Upper lobe of left lung (tissue), 4 donors: Measurements from ENCODE around the gene ATP2B2.

Experiments
- EP300 ChIP-seq, 4 donors: sonication (generic); formaldehyde crosslinking; IDR thresholded peaks; one replicate each; pipeline ENCODE4 v1.5.1; 2017; ENCODE audit warnings: antibody characterized with exemption in 4 of 4, control low read depth in 2 of 4
- POLR2A ChIP-seq, 4 donors: fragments of 450-650 bp; IDR thresholded peaks; one replicate each; pipeline ENCODE4 v1.5.1; 2016 to 2017; ENCODE audit warnings: antibody characterized with exemption in 4 of 4, mild to moderate bottlenecking in 2 of 4
- POLR2AphosphoS5 ChIP-seq, 2 donors: sonication (generic); formaldehyde crosslinking; IDR thresholded peaks; one replicate each; pipeline ENCODE4 v1.5.1; 2017; ENCODE audit warnings: antibody characterized with exemption in 2 of 2
- TF ChIP-seq, protein P1 (sequence below), 6 experiments: fragments of 450-650 bp in 4 of 6; fragments of 200-600 bp in 2 of 6; sonication (generic) in 2 of 6; IDR thresholded peaks; one replicate each; pipeline ENCODE4 v1.5.1; 2016 to 2019; ENCODE audit warnings: antibody characterized with exemption in 6 of 6

DNA sequence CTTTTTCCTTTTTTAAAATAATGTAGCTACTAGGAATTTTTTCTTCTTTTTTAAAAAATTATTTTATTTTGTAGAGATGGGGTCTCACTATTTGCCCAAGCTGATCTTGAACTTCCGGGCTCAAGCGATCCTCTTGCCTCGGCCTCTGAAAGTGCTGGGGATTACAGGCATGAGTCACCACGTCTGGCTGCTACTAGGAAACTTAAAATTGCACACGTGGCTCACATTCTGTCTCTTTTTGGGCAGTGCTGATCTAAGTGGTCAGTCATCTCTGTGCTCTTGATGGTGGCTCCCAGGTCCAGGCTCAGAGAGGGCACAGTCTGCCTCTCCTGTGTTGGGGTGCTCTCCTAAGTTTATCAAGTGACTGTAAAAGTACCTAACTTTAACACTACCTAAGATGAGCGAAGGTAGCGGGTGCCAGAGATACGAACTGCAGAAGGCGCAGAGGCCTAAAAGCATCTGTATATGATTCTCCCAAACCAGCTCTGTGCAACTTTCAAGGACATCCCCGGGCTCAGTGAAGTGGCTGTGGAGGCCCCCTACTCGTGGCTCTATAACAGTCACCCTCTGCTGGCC lies 131.6 kb downstream of the ATP2B2 start:
- TF ChIP-seq, protein P1, sequence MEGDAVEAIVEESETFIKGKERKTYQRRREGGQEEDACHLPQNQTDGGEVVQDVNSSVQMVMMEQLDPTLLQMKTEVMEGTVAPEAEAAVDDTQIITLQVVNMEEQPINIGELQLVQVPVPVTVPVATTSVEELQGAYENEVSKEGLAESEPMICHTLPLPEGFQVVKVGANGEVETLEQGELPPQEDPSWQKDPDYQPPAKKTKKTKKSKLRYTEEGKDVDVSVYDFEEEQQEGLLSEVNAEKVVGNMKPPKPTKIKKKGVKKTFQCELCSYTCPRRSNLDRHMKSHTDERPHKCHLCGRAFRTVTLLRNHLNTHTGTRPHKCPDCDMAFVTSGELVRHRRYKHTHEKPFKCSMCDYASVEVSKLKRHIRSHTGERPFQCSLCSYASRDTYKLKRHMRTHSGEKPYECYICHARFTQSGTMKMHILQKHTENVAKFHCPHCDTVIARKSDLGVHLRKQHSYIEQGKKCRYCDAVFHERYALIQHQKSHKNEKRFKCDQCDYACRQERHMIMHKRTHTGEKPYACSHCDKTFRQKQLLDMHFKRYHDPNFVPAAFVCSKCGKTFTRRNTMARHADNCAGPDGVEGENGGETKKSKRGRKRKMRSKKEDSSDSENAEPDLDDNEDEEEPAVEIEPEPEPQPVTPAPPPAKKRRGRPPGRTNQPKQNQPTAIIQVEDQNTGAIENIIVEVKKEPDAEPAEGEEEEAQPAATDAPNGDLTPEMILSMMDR (IDR thresholded peaks at IDR 0.05): no peak
- TF ChIP-seq POLR2A (IDR thresholded peaks at IDR 0.05): no peak
- TF ChIP-seq POLR2AphosphoS5 (IDR thresholded peaks at IDR 0.05): no peak
- no peak for TF ChIP-seq EP300 (IDR thresholded peaks at IDR 0.05)
